Lower leg skin (tissue), 4 donors: Measurements from ENCODE around the gene IMMP2L. TPM values are rescaled to one million over a fixed set of nuclear protein-coding genes. Genes with fewer than 3 reads are reported as not detected.

Experiments
- DNase-seq, 2 donors: peaks; one replicate each; pipeline ENCODE4 v3.0.0-alpha.2; 2019; ENCODE audit warnings: low spot score in 2 of 2
- H3K4me3 ChIP-seq: fragments of 200-600 bp; sonication (generic); 2 replicates; pipeline ENCODE4 v1.5.1; 2017; ENCODE audit warnings: mild to moderate bottlenecking, low read depth; ENCODE audit not compliant: poor library complexity, severe bottlenecking
- POLR2A ChIP-seq, 2 donors: fragments of 450-650 bp; IDR thresholded peaks; one replicate each; pipeline ENCODE4 v1.6.1; 2016 to 2017; ENCODE audit warnings: antibody characterized with exemption in 2 of 2, mild to moderate bottlenecking in 1 of 2, moderate library complexity in 1 of 2
- WGBS, 2 donors: methylation state at CpG; one replicate each; pipeline ENCODE4 v1.1.5; 2018; 5-methylcytosine and 5-hydroxymethylcytosine counted together
- intact Hi-C: fragments of 100-400 bp; cut with DNase I; formaldehyde crosslinking; loops from one replicate; pipeline ENCODE4 v1.15.0; 2023; ENCODE audit warnings: low total_unique reads
- total RNA-seq, 4 donors: library from RNA; depleted of rRNA; stranded (reverse); fragments of >200 nt; gene quantifications; one replicate each; pipeline ENCODE4 v1.1.0, GENCODE V29; 2016
- TF ChIP-seq, protein P1 (sequence below), 3 donors: fragments of 450-650 bp; IDR thresholded peaks; one replicate each; pipeline ENCODE4 v1.5.1; 2016; ENCODE audit warnings: antibody characterized with exemption in 3 of 3, mild to moderate bottlenecking in 3 of 3, moderate library complexity in 2 of 3

The IMMP2L gene
- total RNA-seq, 4 donors from 2014 or later, result 13.6 to 16.8 (median 16.4) TPM

DNA sequence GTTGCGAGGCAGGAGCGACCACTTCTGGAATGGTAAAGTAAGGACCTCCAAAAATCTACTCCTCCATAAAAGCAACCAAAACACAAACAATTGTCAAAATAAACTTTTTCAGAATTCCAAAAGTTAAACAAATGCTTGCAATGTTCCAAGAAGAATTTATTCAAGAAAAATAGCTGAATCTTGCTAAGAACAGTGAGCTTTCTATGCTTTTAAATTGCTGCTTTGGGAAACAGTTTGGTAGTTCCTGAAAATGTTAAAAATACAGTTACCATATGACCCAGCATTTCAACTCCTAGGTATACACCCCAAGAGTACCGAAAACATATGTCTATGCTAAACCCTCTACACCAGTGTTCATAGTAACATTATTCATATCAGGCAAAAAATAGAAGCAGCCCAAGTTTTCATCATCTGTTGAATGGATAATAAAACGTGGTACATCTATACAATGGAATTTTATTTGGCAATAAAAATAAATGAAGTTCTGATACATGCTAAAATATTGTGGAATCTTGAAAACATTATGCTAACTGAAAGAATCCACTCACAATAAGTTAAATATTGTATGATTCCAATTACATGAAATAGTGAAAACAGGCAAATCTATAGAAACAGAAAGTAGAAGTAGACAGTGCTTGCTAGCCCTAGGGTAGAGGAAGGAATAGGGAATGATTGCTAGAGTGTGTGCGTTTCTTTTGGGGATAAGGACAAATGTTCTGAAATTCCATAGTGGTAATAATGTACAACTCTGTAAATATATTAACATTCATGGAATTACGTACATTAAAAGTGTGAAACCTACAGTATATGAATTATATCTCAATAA, 414.4 kb downstream of the IMMP2L start:
- TF ChIP-seq, protein P1, sequence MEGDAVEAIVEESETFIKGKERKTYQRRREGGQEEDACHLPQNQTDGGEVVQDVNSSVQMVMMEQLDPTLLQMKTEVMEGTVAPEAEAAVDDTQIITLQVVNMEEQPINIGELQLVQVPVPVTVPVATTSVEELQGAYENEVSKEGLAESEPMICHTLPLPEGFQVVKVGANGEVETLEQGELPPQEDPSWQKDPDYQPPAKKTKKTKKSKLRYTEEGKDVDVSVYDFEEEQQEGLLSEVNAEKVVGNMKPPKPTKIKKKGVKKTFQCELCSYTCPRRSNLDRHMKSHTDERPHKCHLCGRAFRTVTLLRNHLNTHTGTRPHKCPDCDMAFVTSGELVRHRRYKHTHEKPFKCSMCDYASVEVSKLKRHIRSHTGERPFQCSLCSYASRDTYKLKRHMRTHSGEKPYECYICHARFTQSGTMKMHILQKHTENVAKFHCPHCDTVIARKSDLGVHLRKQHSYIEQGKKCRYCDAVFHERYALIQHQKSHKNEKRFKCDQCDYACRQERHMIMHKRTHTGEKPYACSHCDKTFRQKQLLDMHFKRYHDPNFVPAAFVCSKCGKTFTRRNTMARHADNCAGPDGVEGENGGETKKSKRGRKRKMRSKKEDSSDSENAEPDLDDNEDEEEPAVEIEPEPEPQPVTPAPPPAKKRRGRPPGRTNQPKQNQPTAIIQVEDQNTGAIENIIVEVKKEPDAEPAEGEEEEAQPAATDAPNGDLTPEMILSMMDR (IDR thresholded peaks at IDR 0.05), result no peak
- no peak for TF ChIP-seq POLR2A (IDR thresholded peaks at IDR 0.05)

DNA sequence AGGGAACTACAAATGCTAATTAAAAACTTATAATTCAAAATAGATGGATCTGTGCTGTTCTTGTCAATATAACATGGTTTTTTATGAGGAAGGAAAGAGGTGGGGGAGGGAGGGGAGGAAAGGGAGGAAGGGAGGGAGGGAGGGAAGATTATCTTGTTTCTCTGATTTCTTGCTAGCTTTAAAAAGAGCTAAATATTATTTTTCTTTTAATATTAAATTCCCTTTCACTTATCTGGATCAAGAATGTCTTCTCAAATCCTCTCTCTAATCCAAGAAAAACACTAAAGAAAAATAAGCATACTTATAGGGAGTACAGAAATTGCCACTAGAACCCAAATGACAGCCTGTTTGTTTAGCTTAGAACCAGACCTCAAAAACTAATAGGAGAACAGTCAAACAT, 416.2 kb downstream of the IMMP2L start:
- intact Hi-C loops, result no loop called here
- TF ChIP-seq, protein P1 (IDR thresholded peaks at IDR 0.05), result no peak
- no peak for TF ChIP-seq POLR2A (IDR thresholded peaks at IDR 0.05)
- DNase-seq, result no peak
- no peak overlapping the region for H3K4me3 ChIP-seq

More for the DNA sequence above, 414.4 kb downstream of the IMMP2L start:
- intact Hi-C loops, result no loop called here
- H3K4me3 ChIP-seq, result no peak overlapping the region
- 77 to 82% methylated on average over 6 of the region's 6 CpGs for WGBS, 2 donors
- no peak for DNase-seq

DNA sequence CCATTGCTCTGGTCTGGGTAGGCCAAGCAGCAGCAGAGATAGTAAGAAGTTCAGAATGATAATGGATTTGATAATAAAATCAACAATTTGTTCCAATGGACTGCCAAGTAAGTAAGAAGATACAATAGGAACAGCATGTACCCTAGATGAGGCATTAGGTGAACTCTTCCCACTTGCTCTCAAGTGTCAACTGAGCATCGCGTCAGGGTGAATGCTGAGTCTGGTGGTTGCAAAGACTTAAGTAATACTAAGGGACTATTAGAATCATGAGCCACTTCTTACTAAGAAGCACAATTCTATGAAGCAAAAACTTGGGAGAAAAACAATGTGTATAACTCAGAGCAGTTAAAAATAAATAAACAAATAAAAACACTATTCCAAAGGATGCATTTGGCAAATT, 416.8 kb downstream of the IMMP2L start:
- TF ChIP-seq POLR2A (IDR thresholded peaks at IDR 0.05), result no peak
- TF ChIP-seq, protein P1 (IDR thresholded peaks at IDR 0.05), result no peak
- no peak for DNase-seq
- intact Hi-C loops, result loop anchor here (2.0 kb wide), 1 partner anchor 41 kb away; no protein-coding TSS in a partner anchor
- H3K4me3 ChIP-seq, result no peak overlapping the region
- WGBS, 2 donors, result 97 to 98% methylated on average over 2 of the region's 2 CpGs

DNA sequence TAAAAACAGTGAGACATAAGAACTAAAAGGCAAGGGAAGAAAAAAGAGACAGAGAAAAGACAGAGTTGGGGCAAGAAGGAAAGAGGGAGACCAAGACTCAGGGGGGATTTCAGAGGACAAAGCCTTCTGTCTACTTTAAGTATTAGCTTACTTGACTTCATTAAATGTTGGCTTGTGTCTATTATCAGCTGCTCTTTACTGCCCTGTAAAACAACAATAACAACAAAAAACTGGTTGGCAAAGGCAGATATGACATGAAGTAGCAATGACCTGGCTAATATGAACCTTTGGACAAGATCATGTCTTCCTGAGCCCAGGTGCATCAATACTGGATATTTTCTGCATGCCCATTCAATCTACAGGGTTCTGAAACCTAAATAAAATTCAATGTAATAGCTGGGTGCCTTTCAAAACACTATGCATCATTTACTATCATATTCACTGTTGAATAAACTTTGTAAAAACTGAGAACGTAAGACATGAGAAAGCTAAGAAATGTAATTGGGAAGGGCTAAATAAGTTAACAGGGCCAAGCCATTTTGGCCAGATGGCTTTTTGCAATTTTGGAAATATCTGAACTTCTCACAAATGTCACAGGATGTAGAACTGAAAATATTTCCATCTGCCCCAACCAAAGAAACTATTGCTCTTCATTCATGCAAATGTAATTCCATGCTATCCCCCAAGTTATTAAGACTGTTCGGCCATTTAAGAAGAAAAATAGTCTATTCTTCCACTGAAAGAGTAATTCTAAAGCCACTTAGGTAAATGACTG, 422.0 kb downstream of the IMMP2L start:
- intact Hi-C loops, result no loop called here
- TF ChIP-seq, protein P1 (IDR thresholded peaks at IDR 0.05), result no peak
- TF ChIP-seq POLR2A (IDR thresholded peaks at IDR 0.05), result no peak
- WGBS, 2 donors, result 76 to 83% methylated on average over 2 of the region's 2 CpGs
- H3K4me3 ChIP-seq, result no peak overlapping the region
- no peak for DNase-seq

DNA sequence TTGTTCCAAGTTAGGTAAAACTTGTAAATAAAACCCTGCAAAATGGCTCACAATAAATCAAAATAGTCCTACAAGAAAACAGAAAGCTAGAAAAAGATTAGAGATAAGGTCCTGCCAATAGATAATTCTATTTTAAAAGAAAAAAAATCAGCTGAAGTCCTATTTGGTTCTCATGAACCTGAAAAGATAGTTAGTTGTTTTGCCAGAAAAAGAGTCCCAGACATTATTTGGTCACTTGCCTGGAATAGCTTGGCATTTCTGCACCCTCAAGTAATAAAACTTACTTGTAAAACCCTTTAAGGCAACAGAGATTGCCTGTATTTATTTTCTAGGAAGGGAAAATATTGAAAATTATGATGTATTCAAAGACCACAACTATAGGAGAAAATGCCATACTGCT, 423.7 kb downstream of the IMMP2L start:
- intact Hi-C loops, result no loop called here
- no peak for TF ChIP-seq POLR2A (IDR thresholded peaks at IDR 0.05)
- TF ChIP-seq, protein P1 (IDR thresholded peaks at IDR 0.05), result no peak
- DNase-seq, result no peak
- H3K4me3 ChIP-seq, result no peak overlapping the region
